Measurements from ENCODE around the gene CCDC171.

- TF ChIP-seq, protein P1, sequence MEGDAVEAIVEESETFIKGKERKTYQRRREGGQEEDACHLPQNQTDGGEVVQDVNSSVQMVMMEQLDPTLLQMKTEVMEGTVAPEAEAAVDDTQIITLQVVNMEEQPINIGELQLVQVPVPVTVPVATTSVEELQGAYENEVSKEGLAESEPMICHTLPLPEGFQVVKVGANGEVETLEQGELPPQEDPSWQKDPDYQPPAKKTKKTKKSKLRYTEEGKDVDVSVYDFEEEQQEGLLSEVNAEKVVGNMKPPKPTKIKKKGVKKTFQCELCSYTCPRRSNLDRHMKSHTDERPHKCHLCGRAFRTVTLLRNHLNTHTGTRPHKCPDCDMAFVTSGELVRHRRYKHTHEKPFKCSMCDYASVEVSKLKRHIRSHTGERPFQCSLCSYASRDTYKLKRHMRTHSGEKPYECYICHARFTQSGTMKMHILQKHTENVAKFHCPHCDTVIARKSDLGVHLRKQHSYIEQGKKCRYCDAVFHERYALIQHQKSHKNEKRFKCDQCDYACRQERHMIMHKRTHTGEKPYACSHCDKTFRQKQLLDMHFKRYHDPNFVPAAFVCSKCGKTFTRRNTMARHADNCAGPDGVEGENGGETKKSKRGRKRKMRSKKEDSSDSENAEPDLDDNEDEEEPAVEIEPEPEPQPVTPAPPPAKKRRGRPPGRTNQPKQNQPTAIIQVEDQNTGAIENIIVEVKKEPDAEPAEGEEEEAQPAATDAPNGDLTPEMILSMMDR (conservative IDR thresholded peaks at IDR 0.05; ENCODE audit: low read length): no peak
- no peak for TF ChIP-seq EZH2phosphoT487 (IDR thresholded peaks at IDR 0.05; ENCODE audit: borderline replicate concordance, low read depth, low read length)
Observed at GRCh38 chr9:15755660-15756059, 202.8 kb downstream of the CCDC171 start.
